Raji (cell line): ENCODE results near the gene MYL6.

ENCODE experiments used
- POLR2A ChIP-seq: IDR thresholded peaks from 2 replicates; pipeline ENCODE4 v1.6.1; 2011; ENCODE audit warnings: low read depth, low read length, control low read depth; ENCODE audit not compliant: insufficient read depth

MYL6 gene

DNA sequence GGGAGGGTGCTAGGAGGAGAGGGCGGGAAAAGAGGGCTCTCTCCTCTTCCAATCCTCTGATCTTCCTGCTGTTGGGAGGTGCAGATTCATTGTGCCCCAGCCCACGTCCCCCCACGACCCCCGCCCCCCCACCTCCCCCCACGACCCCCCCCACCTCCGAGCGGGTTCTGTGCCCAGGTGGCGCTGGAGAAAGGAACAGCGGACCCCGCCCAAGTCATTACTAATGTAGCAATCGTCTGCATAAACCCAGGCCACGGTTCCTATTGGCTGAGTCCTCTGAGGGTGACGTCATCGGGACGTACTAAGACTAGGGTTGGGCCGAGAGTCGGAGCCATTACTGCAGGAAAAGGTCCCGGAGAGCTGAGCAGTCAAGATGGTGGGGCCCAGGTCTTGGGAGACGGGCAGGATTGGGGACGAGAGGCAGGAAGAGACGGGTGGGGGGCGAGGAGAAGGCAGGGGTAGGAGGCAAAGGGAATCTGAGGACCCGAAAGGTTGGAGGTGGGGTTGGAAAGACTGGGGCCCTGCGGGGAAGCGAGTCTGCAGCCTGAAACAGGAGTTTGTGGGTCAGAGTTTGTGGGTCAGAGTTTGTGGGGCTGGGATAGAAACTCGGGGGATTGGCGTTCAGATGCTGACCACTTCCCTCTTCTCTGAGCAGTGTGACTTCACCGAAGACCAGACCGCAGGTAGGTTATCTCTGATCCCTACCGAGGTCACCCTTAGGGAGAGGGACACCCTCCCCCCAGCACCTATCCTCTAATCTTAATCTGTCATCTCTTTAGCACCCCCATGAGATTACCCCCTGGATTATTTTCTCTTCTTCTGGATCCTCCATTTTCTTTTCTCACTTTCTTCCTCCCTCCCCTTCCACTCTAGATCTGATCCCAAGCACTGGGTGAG is at the start of gene MYL6:
MYL6 (plus strand) TSS at position 331 of the 897 bp plus-strand sequence; CDS start at position 374, 43 bp downstream.
- peak; percentile 96 for TF ChIP-seq POLR2A

DNA sequence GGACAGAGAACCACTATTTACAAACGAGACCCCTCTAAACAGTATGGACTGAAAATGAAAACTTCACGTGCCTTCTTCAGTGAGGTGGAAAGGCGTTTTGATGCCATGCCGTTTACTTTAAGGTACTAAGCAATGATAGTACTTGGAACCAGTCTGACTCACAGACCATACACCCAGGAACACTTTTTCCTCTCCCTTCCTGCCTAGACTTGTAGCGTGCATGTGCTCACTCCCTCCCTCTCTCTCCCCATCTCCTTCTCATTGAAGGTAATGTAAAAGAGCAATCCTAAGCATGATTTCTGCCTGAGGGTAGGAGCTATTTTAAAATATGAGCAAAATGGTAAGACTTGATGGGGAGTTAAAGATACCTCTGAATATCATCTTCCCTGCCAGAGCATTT is 47.6 kb upstream of the MYL6 start:
- no peak for TF ChIP-seq POLR2A

DNA sequence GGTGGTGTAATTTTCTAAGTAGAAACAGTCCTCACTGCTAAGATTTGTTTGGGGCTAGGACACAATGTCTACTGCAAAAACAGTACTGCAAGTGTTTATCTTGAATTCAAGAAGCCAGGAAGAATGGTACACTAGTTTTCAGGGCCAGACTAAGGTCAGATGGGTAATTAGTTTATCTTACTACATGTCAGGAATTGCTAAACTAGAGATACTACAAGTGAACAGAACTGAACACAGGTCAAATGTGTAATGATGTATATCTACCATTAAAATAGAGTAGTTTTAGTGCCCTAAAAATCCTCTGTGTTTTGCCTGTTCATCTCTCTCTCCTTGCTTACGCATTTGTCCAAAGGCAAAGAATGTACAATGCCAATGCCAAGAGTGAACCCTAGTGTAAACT is 44.1 kb upstream of the MYL6 start:
- TF ChIP-seq POLR2A, result no peak

DNA sequence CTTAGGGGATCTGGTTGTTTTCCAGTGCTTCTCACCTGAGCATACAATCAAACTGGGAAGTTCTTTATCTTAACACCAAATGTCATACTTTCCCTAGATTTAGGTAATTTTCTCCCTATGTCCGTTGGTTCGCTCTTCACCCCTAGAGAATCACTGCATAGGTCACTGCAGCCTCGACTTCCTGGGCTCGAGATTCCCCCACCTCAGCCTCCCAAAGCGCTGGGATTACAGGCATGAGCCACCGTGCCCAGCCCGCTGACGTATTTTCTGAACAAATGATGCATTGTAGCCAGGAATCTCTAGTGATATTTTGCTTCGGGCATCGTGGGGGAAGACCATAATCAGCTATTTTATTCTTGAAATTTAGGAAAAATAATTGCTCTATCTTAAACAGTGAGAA is 42.8 kb upstream of the MYL6 start:
- no peak for TF ChIP-seq POLR2A

DNA sequence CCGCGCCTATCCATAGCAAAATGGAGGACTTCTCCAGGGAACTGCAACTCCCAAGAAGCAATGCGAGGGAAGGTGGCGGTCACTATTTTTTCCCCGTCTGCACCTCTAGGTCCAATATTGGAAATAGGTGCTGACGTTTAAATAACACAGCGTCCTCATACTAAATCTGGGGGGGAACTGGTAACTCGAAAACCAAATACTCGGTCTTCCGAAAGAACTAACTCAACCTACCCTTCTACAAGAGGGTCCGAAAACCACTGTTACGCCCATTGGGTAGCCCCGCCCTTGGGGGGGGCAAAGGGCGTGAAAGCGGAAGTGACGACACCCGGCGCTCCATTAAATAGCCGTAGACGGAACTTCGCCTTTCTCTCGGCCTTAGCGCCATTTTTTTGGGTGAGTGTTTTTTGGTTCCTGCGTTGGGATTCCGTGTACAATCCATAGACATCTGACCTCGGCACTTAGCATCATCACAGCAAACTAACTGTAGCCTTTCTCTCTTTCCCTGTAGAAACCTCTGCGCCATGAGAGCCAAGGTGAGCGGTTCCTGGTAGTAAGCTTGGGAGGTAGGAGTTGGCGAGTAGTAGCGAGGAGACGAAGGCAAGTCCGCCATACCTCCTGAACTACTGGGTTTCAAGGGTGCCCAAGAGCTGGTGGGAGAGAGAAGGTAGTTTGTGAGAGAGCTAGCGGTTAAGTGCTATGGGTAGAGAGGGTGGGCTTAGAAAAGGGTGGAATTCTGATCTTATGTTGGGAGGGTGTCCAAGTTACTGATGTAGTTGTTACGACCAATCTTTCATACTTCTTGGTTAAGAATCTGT is 41.7 kb upstream of the MYL6 start, which contains the start of gene RPL41:
RPL41 (plus strand) TSS at position 367 of the 815 bp plus-strand sequence.
- peak; percentile 100 for TF ChIP-seq POLR2A

DNA sequence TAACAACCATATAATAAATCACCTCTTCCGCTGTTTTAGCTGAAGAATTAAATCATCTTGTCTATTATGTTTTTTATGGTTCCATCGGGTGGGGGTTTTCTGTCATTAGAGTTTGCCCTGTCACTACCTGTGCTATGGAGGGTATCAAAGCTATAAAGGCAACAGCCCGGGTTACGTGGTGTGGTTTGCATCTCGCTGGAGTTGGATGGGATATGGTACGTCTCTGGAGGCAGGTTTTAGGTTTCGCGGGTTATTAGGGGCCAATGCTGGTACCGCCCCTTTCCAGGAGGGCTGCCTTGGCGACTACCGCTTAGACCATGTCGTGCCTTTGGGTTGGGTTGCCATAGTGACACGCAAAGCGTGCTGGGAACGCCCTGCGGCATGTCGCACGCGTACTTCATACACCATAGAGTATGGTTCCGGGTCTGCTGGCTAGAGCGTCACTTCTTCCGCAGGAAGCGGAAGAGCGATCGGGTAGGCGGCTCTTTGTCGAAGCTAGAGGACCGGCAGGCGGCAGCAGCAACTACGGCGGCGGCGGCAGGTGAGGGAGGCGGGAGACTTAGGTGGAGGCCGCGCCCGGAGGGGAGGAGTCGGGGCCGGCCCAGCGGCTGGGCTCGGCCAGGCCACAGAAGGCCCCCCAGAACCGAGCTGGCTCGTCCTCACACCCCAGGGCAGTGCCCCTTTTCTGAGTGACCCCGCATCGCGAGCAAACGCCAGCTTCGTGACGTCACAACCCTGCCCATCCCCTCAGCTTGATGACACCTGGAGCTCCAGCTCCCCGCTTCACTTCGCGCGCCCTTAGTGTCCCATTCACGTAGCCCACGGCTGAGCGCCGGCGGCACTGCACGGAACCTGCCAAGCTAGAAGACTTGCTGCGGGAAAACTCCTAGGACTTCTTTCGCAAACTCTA is 40.1 kb upstream of the MYL6 start, which contains the start of gene ZC3H10:
ZC3H10 (plus strand) TSS at position 489 of the 910 bp plus-strand sequence. CDS start 2,297 bp downstream, outside the sequence.
- peak; percentile 100 for TF ChIP-seq POLR2A

DNA sequence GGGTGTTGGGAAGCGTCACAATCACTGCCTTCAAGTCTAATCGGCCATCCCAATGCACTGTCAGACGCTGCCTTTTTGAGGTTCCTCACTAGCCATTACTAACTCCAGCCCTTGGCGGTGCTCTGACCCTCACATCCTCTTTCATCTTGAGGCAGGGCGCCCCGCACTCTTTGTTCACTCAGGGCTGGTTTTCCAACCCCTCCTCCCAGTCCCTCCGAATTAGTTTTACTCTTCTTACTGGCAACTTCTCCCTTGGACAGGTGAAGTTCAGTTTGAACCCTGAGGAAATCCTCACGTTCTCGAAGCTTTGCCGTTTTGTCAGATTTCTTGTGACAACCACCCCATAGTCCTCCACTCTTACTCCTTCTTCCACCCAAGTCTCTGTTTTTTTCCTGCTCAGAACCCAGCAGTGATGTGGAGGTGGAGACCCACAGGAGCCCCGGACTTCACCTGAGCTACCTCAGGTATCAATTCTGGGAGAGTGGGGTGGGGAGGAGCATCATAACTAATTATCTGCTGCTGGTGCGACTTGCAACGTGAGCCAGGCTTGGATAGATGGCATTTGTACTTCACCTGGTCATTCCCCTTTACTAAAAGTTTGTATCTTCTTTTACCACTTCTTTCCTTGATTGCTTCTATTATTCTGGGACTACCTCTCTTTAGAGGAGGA is 39.3 kb upstream of the MYL6 start:
- TF ChIP-seq POLR2A, result no peak

DNA sequence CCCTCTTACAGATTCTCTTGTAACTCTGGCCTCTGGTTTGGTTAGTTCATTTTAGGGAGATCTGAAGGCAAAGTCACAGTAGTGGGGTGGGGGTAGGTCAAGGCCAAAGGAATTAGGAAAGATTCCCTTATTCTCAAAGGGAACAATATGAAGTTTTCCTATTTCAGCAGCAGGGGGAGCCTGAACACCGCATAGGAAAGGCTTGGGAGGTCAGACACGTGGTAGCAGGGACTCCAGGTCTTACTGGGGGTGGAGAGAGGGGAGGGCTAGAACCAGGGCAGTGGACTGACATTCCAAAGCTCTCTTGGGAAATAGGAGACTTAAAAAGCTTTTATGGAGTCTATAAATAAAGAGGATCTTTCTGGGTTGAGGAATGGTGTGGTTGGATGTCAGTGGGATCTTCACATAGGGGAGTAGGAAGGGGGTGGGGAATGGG is 38.8 kb upstream of the MYL6 start:
- 0 out of 2 replicates have a peak, but pooled peaks have one; percentile 28 for TF ChIP-seq POLR2A

DNA sequence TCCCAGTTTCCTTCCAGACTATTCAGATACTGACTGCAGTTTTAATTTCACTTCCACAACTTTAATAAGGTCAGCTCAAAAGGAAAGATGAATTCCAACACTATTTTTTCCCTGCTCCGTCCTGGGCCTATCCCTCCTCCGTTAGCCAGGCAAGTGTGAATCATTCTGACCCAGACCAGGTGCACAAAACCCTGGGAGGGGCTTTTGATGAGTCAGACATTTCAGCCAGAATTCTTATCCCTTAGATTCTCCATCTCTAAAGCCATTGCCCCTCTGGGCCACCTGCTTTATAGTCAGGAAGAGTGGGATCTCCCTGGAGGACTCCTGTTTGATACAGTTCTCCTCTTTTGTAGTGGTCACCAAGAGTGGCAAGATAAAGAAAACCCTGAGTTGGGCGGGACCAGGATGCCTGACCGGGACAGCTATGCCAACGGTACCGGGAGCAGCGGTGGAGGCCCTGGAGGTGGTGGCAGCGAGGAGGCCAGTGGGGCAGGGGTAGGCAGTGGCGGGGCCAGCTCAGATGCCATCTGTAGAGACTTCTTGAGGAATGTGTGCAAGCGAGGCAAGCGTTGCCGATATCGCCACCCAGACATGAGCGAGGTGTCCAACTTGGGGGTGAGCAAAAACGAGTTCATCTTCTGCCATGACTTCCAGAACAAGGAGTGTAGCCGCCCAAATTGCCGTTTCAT is 37.9 kb upstream of the MYL6 start:
- TF ChIP-seq POLR2A, result no peak

DNA sequence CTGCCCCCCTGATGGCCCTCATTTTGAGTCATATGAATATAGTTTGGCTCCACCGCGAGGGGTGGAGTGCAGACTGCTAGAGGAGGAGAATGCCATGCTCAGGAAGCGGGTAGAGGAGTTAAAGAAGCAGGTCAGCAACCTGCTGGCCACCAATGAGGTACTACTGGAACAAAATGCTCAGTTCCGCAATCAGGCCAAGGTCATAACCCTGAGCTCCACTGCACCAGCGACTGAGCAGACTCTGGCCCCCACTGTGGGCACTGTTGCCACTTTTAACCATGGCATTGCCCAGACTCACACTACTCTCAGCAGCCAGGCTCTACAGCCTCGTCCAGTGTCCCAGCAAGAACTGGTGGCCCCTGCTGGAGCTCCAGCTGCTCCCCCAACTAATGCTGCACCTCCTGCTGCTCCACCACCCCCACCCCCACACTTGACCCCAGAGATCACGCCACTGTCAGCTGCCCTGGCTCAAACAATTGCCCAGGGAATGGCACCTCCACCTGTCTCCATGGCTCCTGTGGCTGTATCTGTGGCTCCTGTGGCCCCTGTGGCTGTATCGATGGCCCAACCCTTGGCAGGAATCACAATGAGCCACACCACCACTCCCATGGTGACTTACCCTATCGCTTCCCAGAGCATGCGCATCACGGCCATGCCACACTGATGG is 36.8 kb upstream of the MYL6 start:
- no peak for TF ChIP-seq POLR2A

DNA sequence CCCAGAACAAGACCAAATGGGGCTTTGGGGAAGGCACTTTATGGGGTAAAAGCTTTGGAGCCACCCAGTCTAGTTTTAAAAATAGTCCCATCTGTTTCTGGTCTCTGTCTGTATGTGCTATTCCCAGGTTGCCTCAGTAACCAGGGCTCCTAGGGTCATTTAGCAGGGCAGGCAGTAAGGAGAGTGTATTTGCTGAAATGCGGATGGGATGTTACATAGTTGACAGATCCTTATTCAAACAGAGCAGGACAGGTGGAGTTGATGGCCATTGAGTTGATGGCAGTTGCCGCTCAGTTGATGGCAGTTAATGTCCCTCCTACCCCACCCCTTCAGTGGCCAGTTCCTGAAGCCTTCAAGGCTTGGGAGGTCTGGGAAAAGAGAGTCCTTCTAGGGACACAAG is 35.5 kb upstream of the MYL6 start:
- TF ChIP-seq POLR2A, result no peak

DNA sequence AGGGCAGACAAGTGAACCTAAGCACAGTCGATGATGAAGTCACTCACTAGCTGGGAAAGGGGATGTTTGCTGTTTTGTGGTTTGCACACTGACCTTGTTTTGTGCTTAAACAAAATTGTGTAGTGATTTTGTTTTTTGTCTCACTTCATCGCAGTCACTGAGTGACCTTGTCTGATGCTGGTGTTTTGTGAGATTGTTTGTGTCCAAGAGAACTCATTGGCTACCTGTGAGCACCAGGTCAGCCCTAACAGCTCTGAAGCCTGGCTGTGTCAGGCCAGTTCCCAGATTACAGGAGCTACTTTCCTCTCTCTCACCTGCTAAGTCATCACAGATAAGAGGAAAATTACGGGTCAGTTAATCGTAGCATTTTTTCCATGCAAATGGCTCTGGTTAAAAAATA is 34.0 kb upstream of the MYL6 start:
- TF ChIP-seq POLR2A, result no peak

DNA sequence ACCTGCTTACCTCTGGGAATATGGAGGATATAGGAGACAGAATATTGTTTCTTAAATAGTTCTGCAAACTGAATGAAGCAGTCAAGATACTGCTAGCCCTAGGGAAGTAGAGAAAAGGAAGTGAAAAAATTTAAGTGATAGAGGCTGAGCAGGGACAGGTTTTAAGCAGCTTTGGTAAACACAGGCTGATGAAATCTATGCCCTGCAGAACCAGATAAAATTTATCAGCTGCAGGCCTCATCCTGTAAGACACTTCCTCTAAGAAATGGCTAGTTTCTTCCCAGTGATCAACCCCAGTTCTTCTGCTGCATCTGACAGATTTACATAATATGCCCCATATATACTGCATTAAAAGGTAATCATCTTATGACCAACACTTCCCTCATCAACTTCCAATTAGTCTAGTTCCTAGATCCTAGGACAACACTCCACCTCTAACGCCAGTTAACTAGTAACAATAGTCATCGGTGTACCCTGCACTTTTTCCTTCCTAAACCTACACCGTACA is 31.4 kb upstream of the MYL6 start:
- TF ChIP-seq POLR2A, result no peak

DNA sequence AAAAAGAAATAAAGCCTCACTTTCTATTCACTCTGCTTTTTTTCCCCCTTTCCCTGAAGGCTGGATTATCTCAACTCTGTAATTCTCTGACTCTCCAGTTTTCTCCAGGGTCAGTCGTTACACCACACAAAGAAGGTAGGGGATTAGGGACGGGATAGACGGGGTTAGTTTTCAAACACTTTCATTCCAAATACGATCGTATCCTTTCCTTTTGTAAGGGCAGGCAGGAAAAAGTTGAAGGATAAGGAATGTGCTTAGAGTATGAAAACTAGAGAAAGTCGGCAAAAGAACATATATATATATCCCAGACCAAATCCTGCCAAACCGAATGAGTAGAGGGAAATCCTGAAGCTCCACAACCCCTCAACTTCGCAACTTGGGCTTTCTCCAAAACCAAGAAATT is 30.7 kb upstream of the MYL6 start:
- no peak for TF ChIP-seq POLR2A
